ENCODE measurements around the gene DNAH2. TPM values are rescaled to one million over a fixed set of nuclear protein-coding genes. Genes with fewer than 3 reads are reported as not detected.

The DNAH2 gene
- total and polyA plus RNA-seq, 9 of the 15 experiments (the other 6 are each of a cell fraction or from before 2014, with no cell fraction given) = 0.03 TPM; not detected in 8

DNA sequence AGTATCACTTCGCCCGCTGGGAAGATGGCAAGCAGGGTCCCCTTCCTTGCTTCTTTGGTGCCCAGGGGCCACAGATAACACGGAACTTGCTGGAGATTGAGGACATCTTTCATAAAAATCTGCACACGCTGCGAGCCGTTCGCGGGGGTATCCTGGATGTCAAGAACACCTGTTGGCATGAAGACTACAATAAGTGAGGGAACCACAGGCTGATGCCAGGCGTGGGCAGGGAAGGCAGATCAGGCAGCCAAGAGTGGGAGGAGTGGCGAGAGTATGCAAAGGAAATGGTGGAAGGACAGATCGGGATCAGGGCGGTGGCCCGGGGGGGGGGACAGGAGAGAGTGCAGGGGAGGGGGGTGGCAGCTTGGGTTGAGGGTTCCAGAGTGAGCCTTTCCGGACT, 22.2 kb downstream of the DNAH2 start:
- intact Hi-C loops (cut with micrococcal nuclease) = loop anchor here (5.0 to 10.0 kb wide), 2 partner anchors 115 to 158 kb away; partner anchors contain the start of genes CYB5D1, NAA38 and TMEM88
- no peaks in the 10 kb centered on the region for H3K79me2 ChIP-seq (ENCODE audit: control insufficient read depth, insufficient read depth, low read length)
- H3K27me3 ChIP-seq (ENCODE audit: control insufficient read depth in 2 of 2, insufficient read depth in 2 of 2, low read length in 2 of 2) = peaks cover 18 to 54% of the 10 kb centered on the region in 2 experiments; a peak in 4 of 5 replicates
- H4K20me1 ChIP-seq (replicated peaks; ENCODE audit: control insufficient read depth, insufficient read depth, low read length) = 0 out of 2 replicates have a peak, but pooled peaks cover 3% of the 10 kb centered on the region
- no peak overlapping the region for H3K9ac ChIP-seq (ENCODE audit: insufficient read depth in 1 of 2, low read depth in 2 of 2, low read length in 2 of 2)
- H3K4me3 ChIP-seq = no peak overlapping the region
- no peak for ATAC-seq
- H3K4me1 ChIP-seq (replicated peaks in 1 of 2; ENCODE audit: control insufficient read depth in 2 of 2, insufficient read depth in 2 of 2, low read length in 2 of 2) = peaks cover 0 to 4% of the 10 kb centered on the region in 2 experiments; a peak in 3 of 5 replicates
- no TSS peak for BruUV-seq (replicated peaks)
- no peaks in the 10 kb centered on the region for H3K36me3 ChIP-seq (ENCODE audit: control insufficient read depth, insufficient read depth, low read length)
- H3K4me2 ChIP-seq (ENCODE audit: insufficient read depth, low read length) = no peak overlapping the region
- TF ChIP-seq NR2F6 (CRISPR knock-in tag; IDR thresholded peaks at IDR 0.05) (no peak), ZNF23 (CRISPR knock-in tag; IDR thresholded peaks at IDR 0.05) (no peak), CBX3 (IDR thresholded peaks at IDR 0.05; ENCODE audit: borderline replicate concordance in 1 of 2, low read length in 2 of 2) (no peak), DMBX1 (CRISPR knock-in tag; IDR thresholded peaks at IDR 0.05; ENCODE audit: borderline replicate concordance) (no peak)
- TF ChIP-seq, protein P1, sequence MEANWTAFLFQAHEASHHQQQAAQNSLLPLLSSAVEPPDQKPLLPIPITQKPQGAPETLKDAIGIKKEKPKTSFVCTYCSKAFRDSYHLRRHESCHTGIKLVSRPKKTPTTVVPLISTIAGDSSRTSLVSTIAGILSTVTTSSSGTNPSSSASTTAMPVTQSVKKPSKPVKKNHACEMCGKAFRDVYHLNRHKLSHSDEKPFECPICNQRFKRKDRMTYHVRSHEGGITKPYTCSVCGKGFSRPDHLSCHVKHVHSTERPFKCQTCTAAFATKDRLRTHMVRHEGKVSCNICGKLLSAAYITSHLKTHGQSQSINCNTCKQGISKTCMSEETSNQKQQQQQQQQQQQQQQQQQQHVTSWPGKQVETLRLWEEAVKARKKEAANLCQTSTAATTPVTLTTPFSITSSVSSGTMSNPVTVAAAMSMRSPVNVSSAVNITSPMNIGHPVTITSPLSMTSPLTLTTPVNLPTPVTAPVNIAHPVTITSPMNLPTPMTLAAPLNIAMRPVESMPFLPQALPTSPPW (CRISPR knock-in tag; IDR thresholded peaks at IDR 0.05) = 0 out of 2 replicates have a peak, but pooled peaks have one; percentile 10
- H3K27ac ChIP-seq (ENCODE audit: extremely low read depth, low read depth, low read length) = no peak overlapping the region
- in situ Hi-C loops (cut with MboI) = loop anchor here (10.0 kb wide), 1 partner anchor 245 kb away; no protein-coding TSS in a partner anchor
- ChIA-PET CTCF (ENCODE audit: low intra/inter-chr PET ratio) (no interaction called here), POLR2A (no interaction called here)
- H2AFZ ChIP-seq (ENCODE audit: low read depth, low read length) = no peak overlapping the region
- DNase-seq (ENCODE audit: extremely low read depth in 1 of 4, low spot score in 3 of 4) = no peak
- WGBS (ENCODE audit: insufficient coverage, low coverage, missing lambda C conversion rate) = 3% methylated on average over 13 of the region's 14 CpGs
- no peaks in the 10 kb centered on the region for H3K9me1 ChIP-seq (ENCODE audit: control insufficient read depth, insufficient read depth, low read length)
- no peaks in the 10 kb centered on the region for H3K9me3 ChIP-seq (replicated peaks; ENCODE audit: control insufficient read depth, insufficient read depth, low read depth, low read length)
- FAIRE-seq = no peak

Data from K562 (cell line).